Small intestine (tissue), 7 donors: ENCODE measurements around the gene EHBP1. TPM values are rescaled to one million over a fixed set of nuclear protein-coding genes. Genes with fewer than 3 reads are reported as not detected.

Source experiments
- DNase-seq, 2 donors: peaks; one replicate each; pipeline versions ENCODE4 v3.0.0 to v3.0.0-alpha.2; 2013
- FAIRE-seq: peaks from 2 replicates; lab custom pipeline; 2012; peaks lifted over from hg19 to GRCh38; lab: Jason Lieb, UNC
- H3K27ac ChIP-seq, 3 donors: one replicate each; pipeline ENCODE4 v1.5.1; 2013; ENCODE audit warnings: low read length in 2 of 3, mild to moderate bottlenecking in 2 of 3, control low read depth in 1 of 3, inconsistent platforms in 1 of 3, low read depth in 1 of 3, moderate library complexity in 1 of 3
- H3K27me3 ChIP-seq, 3 donors: one replicate each; pipeline ENCODE4 v1.6.1; 2013; ENCODE audit warnings: low read length in 3 of 3, inconsistent platforms in 1 of 3; ENCODE audit not compliant: control insufficient read depth in 3 of 3, insufficient read depth in 3 of 3
- H3K36me3 ChIP-seq, 3 donors: one replicate each; pipeline ENCODE4 v1.6.1; 2013; ENCODE audit warnings: low read length in 3 of 3, inconsistent platforms in 1 of 3, low read depth in 1 of 3, mild to moderate bottlenecking in 1 of 3, moderate library complexity in 1 of 3; ENCODE audit not compliant: control insufficient read depth in 3 of 3, insufficient read depth in 2 of 3
- H3K4me1 ChIP-seq, 3 donors: one replicate each; pipeline ENCODE4 v1.6.1; 2013; ENCODE audit warnings: low read length in 2 of 3, inconsistent platforms in 1 of 3, low read depth in 1 of 3, mild to moderate bottlenecking in 1 of 3, moderate library complexity in 1 of 3; ENCODE audit not compliant: control insufficient read depth in 3 of 3, insufficient read depth in 2 of 3
- H3K4me3 ChIP-seq, 3 donors: one replicate each; pipeline ENCODE4 v1.5.1; 2013; ENCODE audit warnings: low read length in 3 of 3, control low read depth in 1 of 3, inconsistent platforms in 1 of 3, low read depth in 1 of 3, mild to moderate bottlenecking in 1 of 3, moderate library complexity in 1 of 3
- H3K9me3 ChIP-seq, 2 donors: one replicate each; pipeline ENCODE4 v1.6.1; 2013; ENCODE audit warnings: low read depth in 1 of 2, low read length in 1 of 2; ENCODE audit not compliant: control insufficient read depth in 2 of 2, insufficient read depth in 1 of 2
- WGBS, 3 donors: extraction: QIAGEN DNeasy Blood & Tissue Kit; methylation state at CpG; one replicate each; pipeline ENCODE4 v1.1.7; 2013; 5-methylcytosine and 5-hydroxymethylcytosine counted together
- polyA plus RNA-seq, 4 donors: library from polyadenylated mRNA; stranded (reverse) in 3 of 4; unstranded in 1 of 4; fragments of 200-250 nt in 3 of 4; fragments of 120-200 nt in 1 of 4; gene quantifications; one replicate each; pipeline versions ENCODE4 v1.2.1 to v1.2.3, GENCODE V29; 2013
- donor health status: healthy with polysubstance abuse.
- donor health status: control.
- donor health status: control.
- donor health status: Bipolar disorder and iron deficiency.
- donor health status: healthy.

Gene EHBP1
- polyA plus RNA-seq, 4 donors: 11.0 to 29.7 (median 11.5) TPM

DNA sequence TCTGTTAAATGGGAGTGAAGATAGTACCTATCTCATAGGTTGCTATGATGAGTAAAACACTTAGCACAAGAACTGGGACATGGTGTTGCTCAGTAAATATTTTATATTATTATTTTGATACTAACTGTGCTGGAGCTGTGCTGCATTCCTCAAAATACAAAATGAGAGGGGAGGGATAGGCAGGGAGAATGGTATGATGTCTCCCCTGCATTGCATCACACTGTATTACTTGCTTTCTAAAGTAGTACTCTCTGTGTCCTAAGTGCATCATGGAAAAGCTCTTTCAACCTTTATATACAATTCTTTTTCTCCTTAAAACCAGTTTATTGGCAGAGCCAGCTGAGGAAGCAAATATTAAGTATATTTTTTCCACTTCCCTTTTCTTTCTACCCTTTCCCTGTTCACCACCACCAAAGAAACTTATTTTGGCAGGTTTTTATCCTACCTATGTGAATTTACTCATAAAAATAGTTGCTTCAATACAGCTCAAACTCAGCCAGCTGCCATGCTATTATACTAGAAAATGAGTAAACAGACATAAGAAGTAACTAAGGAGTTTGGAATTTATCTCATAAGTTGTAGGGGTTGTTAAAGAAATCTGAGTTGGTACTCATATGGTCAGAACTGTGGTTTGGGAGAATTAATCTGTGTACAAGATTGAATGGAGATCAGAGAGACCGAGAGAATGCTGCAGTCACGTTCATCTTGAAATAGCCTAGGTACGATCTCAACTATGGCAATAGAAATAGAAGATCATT lies 60.3 kb downstream of the EHBP1 start:
- 98 to 99% (median 99%) methylated on average over 3 of the region's 3 CpGs for WGBS, 3 donors
- Histone ChIP-seq H3K27ac (no peak overlapping the region), H3K4me1 (no peaks in the 10 kb centered on the region), H3K27me3 (no peaks in the 10 kb centered on the region), H3K36me3 (no peaks in the 10 kb centered on the region), H3K9me3 (peaks cover 0 to 2% of the 10 kb centered on the region in 2 donors), H3K4me3 (no peak overlapping the region)
- DNase-seq (no peak), FAIRE-seq (no peak)

DNA sequence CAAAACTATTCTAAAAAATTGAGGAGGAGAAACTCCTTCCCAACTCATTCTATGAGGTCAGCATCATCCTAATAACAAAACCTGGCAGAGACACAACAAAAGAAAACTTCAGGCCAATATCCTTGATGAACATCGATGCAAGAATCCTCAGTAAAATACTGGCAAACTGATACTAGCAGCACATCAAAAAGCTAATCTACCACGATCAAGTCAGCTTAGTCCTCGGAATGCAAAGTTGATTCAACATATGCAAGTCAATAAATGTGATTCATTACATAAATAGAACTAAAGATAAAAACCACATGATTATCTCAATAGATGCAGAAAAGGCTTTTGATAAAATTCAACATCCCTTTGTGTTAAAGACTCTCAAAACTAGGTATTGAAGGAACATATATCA lies 63.1 kb downstream of the EHBP1 start:
- DNase-seq (no peak), FAIRE-seq (no peak)
- Histone ChIP-seq H3K36me3 (peaks cover 0 to 1% (median 0%) of the 10 kb centered on the region in 3 donors), H3K4me3 (no peak overlapping the region), H3K27me3 (no peaks in the 10 kb centered on the region), H3K4me1 (no peaks in the 10 kb centered on the region), H3K9me3 (peaks cover 0 to 2% of the 10 kb centered on the region in 2 donors), H3K27ac (no peak overlapping the region)
- 76 to 92% (median 80%) methylated on average over 3 of the region's 3 CpGs for WGBS, 3 donors

DNA sequence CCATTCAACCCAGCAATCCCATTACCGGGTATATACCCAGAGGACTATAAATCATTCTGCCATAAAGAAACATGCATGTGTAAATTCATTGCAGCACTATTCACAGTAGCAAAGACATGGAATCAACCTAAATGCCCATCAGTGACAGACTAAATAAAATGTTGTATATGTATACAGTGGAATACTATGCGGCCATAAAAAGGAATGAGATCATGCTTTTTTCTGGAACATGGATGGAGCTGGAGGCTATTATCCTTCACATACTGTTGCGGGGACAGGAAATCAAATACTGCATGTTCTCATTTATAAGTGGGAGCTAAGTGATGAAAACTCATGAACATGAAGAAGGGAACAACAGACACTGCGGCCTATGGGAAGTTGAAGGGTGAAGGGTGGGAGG lies 65.1 kb downstream of the EHBP1 start:
- Histone ChIP-seq H3K4me1 (no peaks in the 10 kb centered on the region), H3K27ac (no peak overlapping the region), H3K36me3 (peaks cover 0 to 4% (median 0%) of the 10 kb centered on the region in 3 donors), H3K4me3 (no peak overlapping the region), H3K27me3 (no peaks in the 10 kb centered on the region), H3K9me3 (peaks cover 0 to 2% of the 10 kb centered on the region in 2 donors)
- FAIRE-seq (no peak), DNase-seq (no peak)
- WGBS, 3 donors: 73 to 75% (median 74%) methylated on average over 4 of the region's 4 CpGs

DNA sequence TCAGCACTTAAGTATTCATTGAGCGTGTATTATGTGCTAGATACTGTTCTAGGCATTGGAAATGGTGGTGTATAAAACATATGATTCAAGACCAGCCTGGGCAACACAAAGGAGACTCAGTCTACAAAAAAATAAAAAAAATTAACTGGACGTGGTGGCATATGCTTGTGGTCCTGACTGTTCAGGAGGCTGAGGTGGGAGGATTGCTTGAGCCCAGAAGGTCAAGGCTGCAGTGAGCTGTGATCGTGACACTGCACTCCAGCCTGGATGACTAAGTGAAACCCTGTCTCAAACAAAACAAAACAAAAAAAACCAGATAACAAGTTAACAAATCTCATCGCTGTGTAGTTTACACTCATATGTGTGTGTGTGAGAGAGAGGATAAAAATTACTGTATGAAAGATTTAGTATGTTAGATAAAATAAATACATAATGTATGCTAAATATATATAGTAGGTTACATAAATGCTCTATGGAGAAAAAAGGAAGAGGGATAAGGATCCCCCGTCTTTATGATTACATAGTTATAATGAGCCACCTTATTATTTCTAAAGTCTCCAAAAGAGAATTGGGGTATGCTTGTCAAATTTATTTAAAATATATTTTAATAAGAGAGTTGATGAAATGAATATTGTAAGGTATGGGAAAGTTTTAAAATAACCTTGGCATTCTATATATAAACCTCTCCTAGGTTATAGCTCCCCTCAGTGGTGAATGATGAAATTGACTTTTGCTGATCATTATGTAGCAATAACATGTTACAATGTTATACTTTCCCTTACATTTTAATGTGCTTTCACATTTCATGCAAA lies 69.2 kb downstream of the EHBP1 start:
- H3K9me3 ChIP-seq: no peaks in the 10 kb centered on the region
- H3K27ac ChIP-seq: peak overlapping the region in 1 of 3 donors; percentile 38
- H3K27me3 ChIP-seq: no peaks in the 10 kb centered on the region
- FAIRE-seq (peak; percentile 94), DNase-seq (peak; percentile 59 to 67)
- H3K4me3 ChIP-seq: no peak overlapping the region
- no peaks in the 10 kb centered on the region for H3K4me1 ChIP-seq
- peaks cover 0 to 4% (median 0%) of the 10 kb centered on the region in 3 donors for H3K36me3 ChIP-seq
- WGBS, 3 donors: 72 to 75% (median 73%) methylated on average over 5 of the region's 5 CpGs

DNA sequence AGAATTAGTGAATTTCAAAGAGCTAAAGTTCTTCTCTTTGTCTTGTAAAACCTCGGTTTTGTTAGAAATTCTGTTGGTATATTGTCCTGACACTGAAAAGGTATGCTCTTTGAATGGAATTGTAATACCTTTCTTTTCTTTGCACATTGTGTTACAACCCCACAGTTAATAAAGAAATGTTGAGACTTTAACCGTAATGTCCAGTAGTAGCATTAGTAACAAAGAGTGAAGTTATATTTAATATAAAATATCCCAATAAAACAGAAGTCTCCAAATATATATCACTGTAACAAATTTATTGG lies 69.8 kb downstream of the EHBP1 start:
- H3K9me3 ChIP-seq: no peaks in the 10 kb centered on the region
- H3K27ac ChIP-seq: no peak overlapping the region
- WGBS, 3 donors: 34 to 39% (median 38%) methylated on average over 2 of the region's 2 CpGs
- no peak for DNase-seq
- no peak overlapping the region for H3K4me3 ChIP-seq
- no peaks in the 10 kb centered on the region for H3K27me3 ChIP-seq
- FAIRE-seq: no peak
- H3K4me1 ChIP-seq: no peaks in the 10 kb centered on the region
- peaks cover 0 to 4% (median 0%) of the 10 kb centered on the region in 3 donors for H3K36me3 ChIP-seq

DNA sequence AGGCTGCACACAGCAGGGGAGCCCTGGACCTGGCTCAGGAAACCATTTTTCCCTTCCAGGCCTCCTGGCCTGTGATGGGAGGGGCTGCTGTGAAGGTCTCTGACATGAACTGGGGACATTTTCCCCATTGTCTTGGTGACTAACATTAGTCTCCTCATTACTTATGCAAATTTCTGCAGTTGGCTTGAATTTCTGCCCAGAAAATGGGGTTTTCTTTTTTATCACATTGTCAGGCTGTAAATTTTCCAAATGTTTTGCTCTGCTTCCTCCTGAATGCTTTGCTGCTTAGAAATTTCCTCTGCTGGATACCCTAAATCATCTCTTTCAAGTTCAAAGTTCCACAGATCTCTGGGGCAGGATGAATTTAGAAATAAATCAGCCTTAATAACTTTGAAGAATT lies 78.2 kb downstream of the EHBP1 start:
- Histone ChIP-seq H3K4me1 (no peaks in the 10 kb centered on the region), H3K9me3 (peaks cover 0 to 13% of the 10 kb centered on the region in 2 donors), H3K27ac (no peak overlapping the region), H3K36me3 (peaks cover 0 to 7% (median 0%) of the 10 kb centered on the region in 3 donors), H3K4me3 (no peak overlapping the region), H3K27me3 (no peaks in the 10 kb centered on the region)
- no peak for DNase-seq
- FAIRE-seq: no peak

DNA sequence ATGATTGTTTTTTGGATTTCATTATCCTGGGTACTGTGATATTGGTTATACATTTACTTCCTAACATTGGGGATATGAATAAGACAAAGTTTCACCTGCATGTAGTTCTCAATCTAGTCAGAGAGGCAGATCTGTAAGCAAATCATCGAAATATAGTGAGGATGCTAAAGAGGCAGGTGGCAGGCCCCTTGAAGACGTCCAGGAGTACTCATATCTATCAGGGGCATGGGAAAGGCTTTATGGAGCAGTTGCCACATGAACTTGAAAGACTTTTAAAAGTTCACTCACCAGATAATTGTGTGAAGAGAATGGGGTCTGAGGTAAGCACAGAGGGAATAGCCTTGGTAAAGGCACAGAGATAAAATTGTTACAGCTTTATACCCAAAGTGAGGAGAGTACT lies 78.8 kb downstream of the EHBP1 start:
- Histone ChIP-seq H3K9me3 (peaks cover 0 to 13% of the 10 kb centered on the region in 2 donors), H3K36me3 (peaks cover 0 to 7% (median 0%) of the 10 kb centered on the region in 3 donors), H3K27me3 (no peaks in the 10 kb centered on the region), H3K4me3 (no peak overlapping the region), H3K27ac (no peak overlapping the region), H3K4me1 (no peaks in the 10 kb centered on the region)
- 52 to 69% (median 65%) methylated on average over 2 of the region's 2 CpGs for WGBS, 3 donors
- DNase-seq: no peak
- FAIRE-seq: no peak

DNA sequence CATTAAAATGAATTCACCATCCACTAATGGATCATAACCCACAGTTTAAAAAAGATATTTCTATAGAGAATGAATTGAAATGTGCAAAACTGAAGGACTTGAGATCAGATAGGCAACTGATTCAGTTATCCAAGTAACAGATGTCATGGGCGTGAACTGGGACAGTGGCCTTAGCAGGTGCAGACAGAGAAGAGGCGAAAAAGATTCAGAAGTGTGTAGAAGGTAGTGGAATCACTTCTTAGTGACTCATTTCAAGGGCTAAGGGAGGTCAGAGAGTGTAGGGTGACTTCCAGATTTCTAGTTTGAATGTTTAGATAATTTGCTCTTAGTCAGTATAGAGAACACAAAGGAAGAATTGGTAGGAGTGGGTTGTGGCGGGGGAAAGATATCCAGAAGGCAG lies 79.7 kb downstream of the EHBP1 start:
- H3K27ac ChIP-seq: no peak overlapping the region
- 88 to 92% (median 88%) methylated on average over 3 of the region's 3 CpGs for whole genome bisulfite sequencing, 3 donors
- no peak for FAIRE-seq
- DNase-seq: no peak
- no peaks in the 10 kb centered on the region for H3K4me1 ChIP-seq
- no peak overlapping the region for H3K4me3 ChIP-seq
- H3K36me3 ChIP-seq: peaks cover 0 to 7% (median 0%) of the 10 kb centered on the region in 3 donors
- H3K9me3 ChIP-seq: peaks cover 0 to 13% of the 10 kb centered on the region in 2 donors
- H3K27me3 ChIP-seq: no peaks in the 10 kb centered on the region
